Activated B cell treated with CpG ODN at 0.5 μM for 24 hours (primary cell): ENCODE measurements around the gene FAAP100. TPM values are rescaled to one million over a fixed set of nuclear protein-coding genes. Genes with fewer than 3 reads are reported as not detected.

ENCODE experiments used
- ATAC-seq: fragments of 200-7000 bp; cut with Tn5 transposase; one replicate; pipeline ENCODE4 v1.10.0; 2021; ENCODE audit warnings: low read depth, mild to moderate bottlenecking, moderate library complexity
- CTCF ChIA-PET: fragments of 350-600 bp; sonication (Branson Sonifier 250); formaldehyde crosslinking; loops from one replicate; lab custom pipeline; 2021; ENCODE audit warnings: antibody characterized with exemption; lab: Charles Lee
- POLR2A ChIA-PET: fragments of 350-600 bp; sonication (Branson Sonifier 250); formaldehyde crosslinking; loops from one replicate; lab custom pipeline; 2021; ENCODE audit warnings: antibody characterized with exemption; lab: Charles Lee
- DNase-seq: peaks from one replicate; pipeline ENCODE4 v3.0.0; 2022
- H3K27ac Mint-ChIP-seq: one replicate; pipeline ENCODE4 v1.8.0; 2020; ENCODE audit warnings: mixed read lengths
- H3K27me3 Mint-ChIP-seq: one replicate; pipeline ENCODE4 v1.8.0; 2021; ENCODE audit warnings: mixed read lengths
- H3K36me3 Mint-ChIP-seq: one replicate; pipeline ENCODE4 v1.8.0; 2021; ENCODE audit warnings: low read depth, mixed read lengths
- H3K4me1 Mint-ChIP-seq: one replicate; pipeline ENCODE4 v1.8.0; 2021; ENCODE audit warnings: mixed read lengths
- H3K4me3 Mint-ChIP-seq: one replicate; pipeline ENCODE4 v1.8.0; 2020; ENCODE audit warnings: mild to moderate bottlenecking, mixed read lengths
- H3K9me3 Mint-ChIP-seq: one replicate; pipeline ENCODE4 v1.8.0; 2020; ENCODE audit warnings: mixed read lengths
- CTCF ChIP-seq: fragments of 200-600 bp; IDR thresholded peaks from one replicate; pipeline ENCODE4 v1.8.0; 2022; ENCODE audit warnings: antibody characterized with exemption, mild to moderate bottlenecking
- intact Hi-C: fragments of 100-400 bp; cut with micrococcal nuclease; formaldehyde crosslinking; loops from one replicate; pipeline ENCODE4 v1.15.1; 2024
- total RNA-seq: library from RNA; stranded (reverse); gene quantifications from 2 replicates; pipeline ENCODE4 v1.2.3, GENCODE V29; 2022

The FAAP100 gene
- total RNA-seq, 1 donor from 2014 or later: 48.2 TPM

DNA sequence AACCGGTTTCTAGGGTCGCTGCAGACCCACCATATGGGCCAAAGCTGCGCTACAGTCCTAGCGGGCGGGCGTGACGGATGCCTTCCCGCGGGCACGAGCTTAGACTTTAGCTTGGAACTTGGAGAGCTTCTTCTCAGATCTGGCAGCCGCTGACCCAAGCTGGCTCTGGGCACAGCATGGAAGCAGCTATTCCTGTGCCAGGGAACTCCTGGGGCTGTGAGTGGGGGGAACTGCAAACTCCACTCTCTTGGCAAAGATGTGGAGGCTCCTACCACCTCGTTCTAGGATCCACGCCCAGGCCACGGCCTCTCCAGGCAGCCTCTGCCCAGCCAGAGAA lies 8.8 kb downstream of the FAAP100 start:
- Mint-ChIP-seq H3K36me3 (peaks cover 67% of the 10 kb centered on the region), H3K27me3 (no peaks in the 10 kb centered on the region), H3K4me3 (no peak overlapping the region), H3K9me3 (no peaks in the 10 kb centered on the region), H3K27ac (no peak overlapping the region), H3K4me1 (peaks cover 2% of the 10 kb centered on the region)
- ATAC-seq (no peak), DNase-seq (no peak)
- ChIA-PET CTCF (interaction anchor here (1.3 kb wide), 1 partner anchor 24 kb away, joined by 4 read pairs; no protein-coding TSS in a partner anchor), POLR2A (interaction anchor here (1.4 kb wide), 2 partner anchors 28 to 34 kb away, joined by 4 read pairs; no protein-coding TSS in a partner anchor)
- intact Hi-C loops: no loop called here
- no peak for TF ChIP-seq CTCF

- ChIA-PET POLR2A (interaction anchor here (1.4 kb wide), 1 partner anchor 33 kb away, joined by 4 read pairs; no protein-coding TSS in a partner anchor), CTCF (interaction anchor here (0.7 to 1.3 kb wide), 2 partner anchors 24 to 673 kb away, joined by 3 to 4 read pairs; no protein-coding TSS in a partner anchor)
- DNase-seq (no peak), ATAC-seq (no peak)
- Mint-ChIP-seq H3K4me1 (peaks cover 6% of the 10 kb centered on the region), H3K36me3 (peaks cover 64% of the 10 kb centered on the region), H3K4me3 (no peak overlapping the region), H3K27ac (no peak overlapping the region), H3K9me3 (no peaks in the 10 kb centered on the region), H3K27me3 (peaks cover 3% of the 10 kb centered on the region)
- intact Hi-C loops: no loop called here
- no peak for TF ChIP-seq CTCF
These were observed 9.5 kb downstream of the FAAP100 start for GRCh38 chr17:81542431-81543338.

- Mint-ChIP-seq H3K4me1 (peaks cover 11% of the 10 kb centered on the region), H3K4me3 (no peak overlapping the region), H3K27ac (no peak overlapping the region), H3K36me3 (peaks cover 52% of the 10 kb centered on the region), H3K9me3 (no peaks in the 10 kb centered on the region), H3K27me3 (peaks cover 4% of the 10 kb centered on the region)
- CTCF ChIA-PET: no interaction called here
- ATAC-seq (no peak), DNase-seq (no peak)
- intact Hi-C loops: no loop called here
- POLR2A ChIA-PET: no interaction called here
- no peak for TF ChIP-seq CTCF
These were observed 11.0 kb downstream of the FAAP100 start for GRCh38 chr17:81541123-81541522.

- no peak for DNase-seq
- Mint-ChIP-seq H3K4me1 (peaks cover 11% of the 10 kb centered on the region), H3K4me3 (no peak overlapping the region), H3K27ac (no peak overlapping the region), H3K9me3 (no peaks in the 10 kb centered on the region), H3K36me3 (peaks cover 47% of the 10 kb centered on the region), H3K27me3 (peaks cover 4% of the 10 kb centered on the region)
- ATAC-seq: no peak
- intact Hi-C loops: no loop called here
- TF ChIP-seq CTCF: no peak
- POLR2A ChIA-PET: no interaction called here
- CTCF ChIA-PET: no interaction called here
These were observed 11.5 kb downstream of the FAAP100 start for GRCh38 chr17:81540676-81541027.

DNA sequence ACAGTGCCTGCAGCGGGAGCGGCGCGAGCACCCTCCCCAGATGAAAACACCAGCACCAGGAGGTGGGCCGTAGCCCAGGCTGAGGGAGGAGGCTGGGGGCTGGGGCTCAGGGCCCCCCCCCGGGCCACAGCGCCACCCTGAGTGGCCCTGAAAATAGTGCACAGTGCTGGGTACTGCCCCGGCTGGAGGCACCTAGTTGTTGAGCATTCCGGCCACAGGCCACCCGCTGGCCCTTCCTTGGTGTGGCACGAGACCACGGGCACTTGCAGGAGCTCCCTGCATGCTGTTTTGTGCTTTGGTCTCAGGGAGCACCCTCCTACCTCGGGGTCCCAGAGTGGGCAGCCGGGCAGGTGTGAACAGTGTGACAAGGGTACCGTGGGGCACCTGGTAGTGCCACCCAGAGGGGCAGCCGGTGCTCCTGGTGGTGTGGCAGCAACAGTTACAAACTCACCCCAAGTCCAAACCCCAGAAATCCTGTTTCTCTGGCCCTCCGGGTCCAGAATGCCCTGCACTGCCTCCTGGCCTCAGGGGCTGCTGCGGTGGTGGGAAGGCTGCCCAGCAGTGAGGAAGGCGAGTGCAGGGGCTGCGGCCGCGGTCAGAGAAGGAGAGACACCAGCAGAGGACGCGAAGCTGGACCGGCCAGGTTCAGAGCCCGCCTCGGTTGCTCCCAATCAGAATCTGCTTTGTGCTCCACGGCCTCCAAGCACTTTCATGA lies 12.0 kb downstream of the FAAP100 start:
- Mint-ChIP-seq H3K27ac (no peak overlapping the region), H3K27me3 (peaks cover 4% of the 10 kb centered on the region), H3K36me3 (peaks cover 44% of the 10 kb centered on the region), H3K4me3 (no peak overlapping the region), H3K4me1 (peaks cover 11% of the 10 kb centered on the region), H3K9me3 (no peaks in the 10 kb centered on the region)
- POLR2A ChIA-PET: no interaction called here
- CTCF ChIA-PET: no interaction called here
- DNase-seq (no peak), ATAC-seq (no peak)
- intact Hi-C loops: no loop called here
- TF ChIP-seq CTCF: no peak
